Neural progenitor cell (in vitro differentiated cells): ENCODE data around the gene CAMK2A. TPM values are rescaled to one million over a fixed set of nuclear protein-coding genes. Genes with fewer than 3 reads are reported as not detected.

ENCODE experiments used
- DNase-seq: peaks from one replicate; pipeline ENCODE4 v3.0.0-alpha.2; 2016; ENCODE audit warnings: low spot score
- H2AFZ ChIP-seq: fragments of 200-600 bp; sonication (generic); replicated peaks from 2 replicates; pipeline ENCODE4 v1.6.1; 2016; ENCODE audit warnings: antibody characterized with exemption
- H3F3A ChIP-seq: fragments of 200-600 bp; sonication (generic); 2 replicates; pipeline ENCODE4 v1.6.1; 2016; ENCODE audit warnings: antibody characterized with exemption, low read depth
- H3K27ac ChIP-seq: fragments of 200-600 bp; sonication (generic); 2 replicates; pipeline ENCODE4 v1.5.1; 2016; ENCODE audit warnings: mild to moderate bottlenecking
- H3K27me3 ChIP-seq: fragments of 200-600 bp; sonication (generic); 2 replicates; pipeline ENCODE4 v1.6.1; 2016; ENCODE audit warnings: mild to moderate bottlenecking, moderate library complexity
- H3K36me3 ChIP-seq: fragments of 200-600 bp; sonication (generic); 2 replicates; pipeline ENCODE4 v1.5.1; 2016
- H3K4me1 ChIP-seq: fragments of 200-600 bp; sonication (generic); 2 replicates; pipeline ENCODE4 v1.6.1; 2016; ENCODE audit warnings: mixed run types
- H3K4me2 ChIP-seq: fragments of 200-600 bp; sonication (generic); 2 replicates; pipeline ENCODE4 v1.6.1; 2016
- H3K4me3 ChIP-seq: fragments of 200-600 bp; sonication (generic); 2 replicates; pipeline ENCODE4 v1.5.1; 2016
- H3K79me2 ChIP-seq: fragments of 200-600 bp; sonication (generic); 2 replicates; pipeline ENCODE4 v1.6.1; 2016; ENCODE audit warnings: low read depth
- H3K9ac ChIP-seq: fragments of 200-600 bp; sonication (generic); 2 replicates; pipeline ENCODE4 v1.6.1; 2016
- H3K9me3 ChIP-seq: fragments of 200-600 bp; sonication (generic); 2 replicates; pipeline ENCODE4 v1.5.1; 2016; ENCODE audit warnings: low read depth
- H4K20me1 ChIP-seq: fragments of 200-600 bp; sonication (generic); 2 replicates; pipeline ENCODE4 v1.6.1; 2016; ENCODE audit warnings: low read depth
- H3K27ac Mint-ChIP-seq: 3 replicates; pipeline ENCODE4 v1.8.0; 2021; ENCODE audit warnings: mixed read lengths
- H3K27me3 Mint-ChIP-seq: 2 replicates; pipeline ENCODE4 v1.8.0; 2022; ENCODE audit warnings: low read depth, mild to moderate bottlenecking, inconsistent platforms, moderate library complexity, mixed read lengths; ENCODE audit not compliant: insufficient read depth
- H3K36me3 Mint-ChIP-seq: 3 replicates; pipeline ENCODE4 v1.8.0; 2021; ENCODE audit warnings: mixed read lengths
- H3K4me1 Mint-ChIP-seq: 3 replicates; pipeline ENCODE4 v1.8.0; 2021; ENCODE audit warnings: mixed read lengths
- H3K4me3 Mint-ChIP-seq: 3 replicates; pipeline ENCODE4 v1.8.0; 2021; ENCODE audit warnings: mild to moderate bottlenecking, moderate library complexity, mixed read lengths
- H3K9me3 Mint-ChIP-seq: 3 replicates; pipeline ENCODE4 v1.8.0; 2020; ENCODE audit warnings: mixed read lengths
- EZH2 ChIP-seq: fragments of 200-600 bp; sonication (generic); IDR thresholded peaks from 2 replicates; pipeline ENCODE4 v1.6.1; 2017; ENCODE audit warnings: antibody characterized with exemption, mild to moderate bottlenecking, moderate library complexity
- EZH2phosphoT487 ChIP-seq: fragments of 200-600 bp; sonication (generic); IDR thresholded peaks from 2 replicates; pipeline ENCODE4 v1.6.1; 2017; ENCODE audit warnings: antibody characterized with exemption
- total RNA-seq: library from RNA; depleted of rRNA; stranded (reverse); fragments of >200 nt; gene quantifications from 2 replicates; pipeline ENCODE4 v1.2.3, GENCODE V29; 2015; ENCODE audit warnings: low replicate concordance
- TF ChIP-seq, protein P1 (sequence below): fragments of 200-600 bp; sonication (generic); IDR thresholded peaks from 2 replicates; pipeline ENCODE4 v1.5.1; 2017; ENCODE audit warnings: antibody characterized with exemption, mild to moderate bottlenecking

The CAMK2A gene
- total RNA-seq, 1 donor from 2014 or later = 0.09 TPM

GRCh38 chr5:150291388-150292385 is 2.1 kb upstream of the CAMK2A start:
- Mint-ChIP-seq H3K27ac (no peak overlapping the region), H3K4me1 (peaks cover 62% of the 10 kb centered on the region), H3K36me3 (no peaks in the 10 kb centered on the region), H3K4me3 (no peak overlapping the region), H3K9me3 (no peaks in the 10 kb centered on the region), H3K27me3 (peaks cover 8% of the 10 kb centered on the region)
- Histone ChIP-seq H3K4me1 (peaks cover 16% of the 10 kb centered on the region), H4K20me1 (no peaks in the 10 kb centered on the region), H3K9me3 (no peaks in the 10 kb centered on the region), H3K36me3 (no peaks in the 10 kb centered on the region), H3K4me2 (no peak overlapping the region), H3K4me3 (no peak overlapping the region), H3K27me3 (no peaks in the 10 kb centered on the region), H3K9ac (no peak overlapping the region), H2AFZ (no peak overlapping the region), H3F3A (no peaks in the 10 kb centered on the region), H3K27ac (no peak overlapping the region), H3K79me2 (no peaks in the 10 kb centered on the region)
- no peak for TF ChIP-seq EZH2phosphoT487
- TF ChIP-seq, protein P1, sequence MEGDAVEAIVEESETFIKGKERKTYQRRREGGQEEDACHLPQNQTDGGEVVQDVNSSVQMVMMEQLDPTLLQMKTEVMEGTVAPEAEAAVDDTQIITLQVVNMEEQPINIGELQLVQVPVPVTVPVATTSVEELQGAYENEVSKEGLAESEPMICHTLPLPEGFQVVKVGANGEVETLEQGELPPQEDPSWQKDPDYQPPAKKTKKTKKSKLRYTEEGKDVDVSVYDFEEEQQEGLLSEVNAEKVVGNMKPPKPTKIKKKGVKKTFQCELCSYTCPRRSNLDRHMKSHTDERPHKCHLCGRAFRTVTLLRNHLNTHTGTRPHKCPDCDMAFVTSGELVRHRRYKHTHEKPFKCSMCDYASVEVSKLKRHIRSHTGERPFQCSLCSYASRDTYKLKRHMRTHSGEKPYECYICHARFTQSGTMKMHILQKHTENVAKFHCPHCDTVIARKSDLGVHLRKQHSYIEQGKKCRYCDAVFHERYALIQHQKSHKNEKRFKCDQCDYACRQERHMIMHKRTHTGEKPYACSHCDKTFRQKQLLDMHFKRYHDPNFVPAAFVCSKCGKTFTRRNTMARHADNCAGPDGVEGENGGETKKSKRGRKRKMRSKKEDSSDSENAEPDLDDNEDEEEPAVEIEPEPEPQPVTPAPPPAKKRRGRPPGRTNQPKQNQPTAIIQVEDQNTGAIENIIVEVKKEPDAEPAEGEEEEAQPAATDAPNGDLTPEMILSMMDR = no peak
- no peak for TF ChIP-seq EZH2
- DNase-seq = no peak

GRCh38 chr5:150288791-150289190 is 782 bp downstream of the CAMK2A start:
- H3K79me2 ChIP-seq = no peaks in the 10 kb centered on the region
- H3K4me3 ChIP-seq = no peak overlapping the region
- no peaks in the 10 kb centered on the region for H3K36me3 Mint-ChIP-seq
- no peaks in the 10 kb centered on the region for H3F3A ChIP-seq
- peaks cover 74% of the 10 kb centered on the region for H3K4me1 Mint-ChIP-seq
- TF ChIP-seq EZH2phosphoT487 (no peak), EZH2 (no peak)
- TF ChIP-seq, protein P1 = no peak
- H3K27me3 ChIP-seq = no peaks in the 10 kb centered on the region
- H3K4me1 ChIP-seq = peaks cover 16% of the 10 kb centered on the region
- H4K20me1 ChIP-seq = no peaks in the 10 kb centered on the region
- H3K9me3 Mint-ChIP-seq = no peaks in the 10 kb centered on the region
- H3K9me3 ChIP-seq = no peaks in the 10 kb centered on the region
- H3K9ac ChIP-seq = no peak overlapping the region
- H3K36me3 ChIP-seq = no peaks in the 10 kb centered on the region
- no peak overlapping the region for H3K4me2 ChIP-seq
- H3K27ac ChIP-seq = no peak overlapping the region
- no peak overlapping the region for H2AFZ ChIP-seq
- H3K27ac Mint-ChIP-seq = peak overlapping the region; percentile 16
- peak overlapping the region; percentile 73 for H3K4me3 Mint-ChIP-seq
- peaks cover 8% of the 10 kb centered on the region for H3K27me3 Mint-ChIP-seq
- DNase-seq = no peak

DNA sequence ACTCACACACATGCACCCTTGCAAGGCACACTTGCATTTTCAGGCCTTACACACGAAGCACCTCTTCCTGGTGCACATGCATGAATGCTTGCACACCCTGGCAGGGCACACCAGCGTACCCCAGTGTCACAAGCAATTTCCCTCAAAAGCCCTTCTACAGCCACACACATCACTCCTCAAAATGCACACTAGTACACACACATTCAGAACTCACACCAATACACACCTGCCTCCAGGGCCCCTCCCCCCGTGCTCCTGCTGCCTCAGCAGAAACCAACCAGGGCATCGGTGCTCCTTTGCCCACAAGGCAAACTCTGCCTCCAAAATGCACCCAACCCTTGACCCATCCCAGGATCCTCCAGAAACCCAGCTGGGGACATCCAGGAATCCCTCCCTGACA is 1.2 kb downstream of the CAMK2A start:
- H3K4me1 ChIP-seq = peaks cover 14% of the 10 kb centered on the region
- peaks cover 8% of the 10 kb centered on the region for H3K27me3 Mint-ChIP-seq
- H3K36me3 Mint-ChIP-seq = no peaks in the 10 kb centered on the region

More for the DNA sequence above, 1.2 kb downstream of the CAMK2A start:
- no peak overlapping the region for H3K9ac ChIP-seq
- H3F3A ChIP-seq = no peaks in the 10 kb centered on the region
- no peaks in the 10 kb centered on the region for H3K79me2 ChIP-seq
- no peaks in the 10 kb centered on the region for H4K20me1 ChIP-seq
- TF ChIP-seq EZH2 (no peak), EZH2phosphoT487 (no peak)
- TF ChIP-seq, protein P1 = no peak
- H3K27ac ChIP-seq = no peak overlapping the region
- H3K27me3 ChIP-seq = no peaks in the 10 kb centered on the region
- H3K4me1 Mint-ChIP-seq = peaks cover 74% of the 10 kb centered on the region
- H3K4me2 ChIP-seq = no peak overlapping the region
- peak overlapping the region; percentile 73 for H3K4me3 Mint-ChIP-seq
- no peaks in the 10 kb centered on the region for H3K36me3 ChIP-seq
- DNase-seq = no peak
- H3K9me3 ChIP-seq = no peaks in the 10 kb centered on the region
- H3K9me3 Mint-ChIP-seq = no peaks in the 10 kb centered on the region
- no peak overlapping the region for H3K4me3 ChIP-seq
- no peak overlapping the region for H2AFZ ChIP-seq
- H3K27ac Mint-ChIP-seq = peak overlapping the region; percentile 61
